HG02870 (cell line): Measurements from ENCODE around the gene COMMD1.
A peak's percentile ranks its signal among the peaks of the same experiment; 100 is the strongest.
"Not testable (repeated sequence)": the region's sequence is repeated elsewhere in the genome, so short reads cannot be mapped to it uniquely, and the experiment has no call there.

Source experiments
- ATAC-seq: cut with Tn5 transposase; IDR thresholded peaks from one replicate; pipeline ENCODE4 v1.9.1; 2021; ENCODE audit warnings: mild to moderate bottlenecking, moderate library complexity; ENCODE audit not compliant: unreplicated experiment

COMMD1 gene

DNA sequence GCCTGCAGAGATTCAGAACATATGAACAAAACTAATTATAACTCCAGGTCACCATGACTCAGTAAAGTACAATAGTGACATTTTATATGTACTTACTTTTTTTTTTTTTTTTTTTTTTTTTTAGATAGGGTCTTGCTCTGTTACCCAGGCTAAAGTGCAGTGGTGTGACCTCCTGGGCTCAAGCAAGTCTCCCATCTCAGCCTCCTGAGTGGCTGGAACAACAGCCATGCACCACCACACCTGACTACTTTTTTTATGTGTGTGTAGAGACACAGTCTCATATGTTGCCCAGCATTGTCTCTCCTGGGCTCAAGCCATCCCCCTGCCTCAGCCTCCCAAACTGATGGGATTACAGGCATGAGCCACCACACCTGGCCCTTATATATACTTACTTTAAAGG lies 159.8 kb downstream of the COMMD1 start:
- ATAC-seq: no peak

DNA sequence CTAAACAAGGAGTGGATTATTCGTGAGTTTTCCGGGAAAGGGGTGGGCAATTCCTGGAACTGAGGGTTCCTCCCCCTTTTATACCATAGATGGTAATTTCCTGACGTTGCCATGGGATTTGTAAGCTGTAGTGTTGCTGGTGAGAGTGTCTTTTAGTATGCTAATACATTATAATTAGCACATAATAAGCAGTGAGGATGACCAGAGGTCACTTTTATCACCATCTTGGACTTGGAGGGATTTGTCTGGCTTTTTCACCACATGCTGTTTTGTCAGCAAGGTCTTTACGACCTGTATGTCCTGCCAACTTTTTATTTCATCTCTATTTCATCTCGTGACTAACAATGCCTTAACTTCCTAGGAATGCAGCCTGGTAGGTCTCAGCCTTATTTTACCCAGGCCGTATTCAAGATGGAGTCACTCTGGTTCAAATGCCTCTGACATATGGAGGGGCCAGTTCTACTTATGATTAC lies 165.7 kb downstream of the COMMD1 start:
- ATAC-seq: no peak

DNA sequence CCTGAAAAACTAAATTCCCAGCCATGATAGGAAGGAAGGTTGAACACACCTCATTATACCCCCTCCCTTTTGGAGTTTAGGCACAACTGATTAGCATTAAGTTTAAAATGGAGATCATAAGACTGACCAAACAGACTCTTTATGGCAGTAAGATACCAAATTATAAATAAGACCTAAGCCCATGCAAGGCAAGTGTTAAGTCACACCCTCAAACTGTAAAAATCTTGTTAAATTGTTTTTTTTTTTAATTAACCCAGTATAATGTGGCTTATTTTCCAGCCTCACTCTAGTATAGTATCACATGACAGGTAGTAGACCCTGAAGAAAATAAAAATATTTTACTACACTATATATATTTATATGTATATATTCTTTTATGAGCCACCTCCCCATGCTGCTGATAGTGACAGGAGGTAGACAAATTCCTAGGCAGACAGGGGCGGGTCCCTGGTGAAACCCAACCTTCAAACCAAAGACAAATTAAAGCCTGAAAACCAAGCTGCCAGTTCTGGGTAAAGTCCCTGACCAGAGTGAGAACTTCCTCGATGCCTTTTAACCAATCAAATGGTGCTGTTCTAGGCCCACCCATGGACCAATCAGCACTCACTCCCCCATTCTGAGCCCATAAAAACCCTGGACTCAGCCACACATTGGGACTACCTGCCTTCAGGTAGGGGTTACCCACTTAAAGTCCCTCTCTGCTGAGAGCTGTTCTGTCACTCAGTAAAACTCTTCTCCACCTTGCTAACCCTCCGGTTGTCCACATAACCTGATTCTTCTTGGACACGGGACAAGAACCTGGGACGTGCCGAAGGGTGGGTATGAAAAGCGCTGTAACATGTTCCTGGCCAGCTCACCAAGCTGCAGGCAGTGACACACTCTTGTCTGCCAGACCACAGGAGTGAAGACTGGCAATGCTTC lies 166.5 kb downstream of the COMMD1 start:
- ATAC-seq: no peak

DNA sequence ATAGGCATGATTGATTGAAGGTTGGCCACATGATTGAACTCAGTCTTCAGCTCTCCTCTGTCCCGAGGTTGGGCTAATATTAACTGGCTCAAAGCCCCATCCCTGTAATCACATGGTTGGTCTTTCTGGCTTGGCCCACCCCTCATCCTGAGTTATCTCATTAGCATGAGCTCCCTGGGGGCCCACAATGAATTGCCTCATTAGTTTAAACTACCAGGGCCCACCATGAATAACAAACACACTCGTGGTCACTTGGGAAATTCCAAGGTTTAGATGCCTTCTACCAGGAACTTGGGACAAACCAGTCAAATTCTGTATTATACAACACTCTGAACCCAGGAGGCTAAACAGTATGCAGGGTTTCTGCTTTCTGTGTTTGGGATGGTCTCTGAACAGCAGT lies 168.8 kb downstream of the COMMD1 start:
- no peak for ATAC-seq

DNA sequence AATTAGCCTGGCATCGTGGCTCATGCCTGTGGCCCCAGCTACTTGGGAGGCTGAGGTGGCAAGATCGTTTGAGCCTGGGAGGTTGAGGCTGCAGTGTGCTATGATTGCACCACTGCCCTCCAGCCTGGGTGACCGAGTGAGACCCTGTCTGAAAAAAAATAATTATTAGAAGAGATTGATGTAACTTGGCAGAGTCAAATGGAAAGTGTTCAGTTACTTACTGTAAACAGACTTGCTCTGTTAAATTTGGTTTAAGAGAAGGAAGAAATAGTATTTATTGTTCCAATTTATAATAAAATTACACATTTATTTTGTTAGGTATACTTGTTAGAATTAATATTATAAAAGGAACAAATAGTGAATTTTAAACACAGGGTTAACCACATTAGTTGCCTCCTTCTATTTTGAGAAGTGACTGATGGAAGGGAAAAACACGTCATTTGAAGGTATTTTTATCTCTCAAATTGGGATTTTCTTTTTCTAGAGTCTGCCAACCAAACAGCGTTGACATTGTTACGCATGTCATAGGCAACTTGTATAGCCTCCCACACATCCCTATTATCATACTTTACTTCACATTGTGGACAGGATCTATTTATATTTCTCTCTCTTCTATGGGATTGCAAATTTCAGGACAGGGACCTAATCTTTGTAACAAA lies 171.6 kb downstream of the COMMD1 start:
- no peak for ATAC-seq

DNA sequence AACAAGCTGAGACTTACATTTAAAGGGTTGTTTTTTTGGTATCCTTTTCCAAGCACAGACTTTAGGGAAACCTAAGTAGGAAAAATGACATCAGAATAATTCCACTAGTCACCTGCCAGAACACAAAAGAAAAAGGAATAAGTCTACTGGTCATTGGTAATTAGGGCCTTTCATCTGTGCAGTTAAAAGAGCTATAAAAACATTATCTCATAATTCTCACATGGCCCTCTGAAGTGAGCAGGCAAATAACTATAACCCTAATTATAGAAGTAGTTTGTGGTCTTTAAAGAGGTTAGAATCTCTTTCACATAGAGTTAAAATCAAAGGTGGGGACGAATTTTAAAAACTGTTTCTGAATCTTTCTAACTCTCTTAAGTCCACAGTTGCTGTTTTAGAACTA lies 179.3 kb downstream of the COMMD1 start:
- ATAC-seq: no peak

DNA sequence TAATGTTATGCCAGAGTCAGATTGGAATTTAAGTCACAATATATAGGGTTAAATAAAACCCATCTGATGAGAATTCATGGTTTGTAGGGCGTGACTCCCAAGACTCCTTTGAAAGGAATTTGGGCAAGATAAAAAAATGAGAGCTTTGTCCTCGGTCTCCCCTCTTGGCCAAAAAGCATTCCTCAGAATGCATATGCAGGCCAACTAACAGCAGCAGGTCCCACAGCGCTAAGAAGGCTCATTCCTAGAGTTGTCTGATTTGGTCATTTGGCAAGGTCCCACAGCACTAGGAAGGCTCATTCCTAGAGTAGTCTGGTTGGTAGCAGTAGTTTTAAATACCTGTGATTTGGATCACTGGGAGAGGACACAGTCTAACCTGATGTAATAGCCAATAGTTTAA lies 184.2 kb downstream of the COMMD1 start:
- no peak for ATAC-seq

DNA sequence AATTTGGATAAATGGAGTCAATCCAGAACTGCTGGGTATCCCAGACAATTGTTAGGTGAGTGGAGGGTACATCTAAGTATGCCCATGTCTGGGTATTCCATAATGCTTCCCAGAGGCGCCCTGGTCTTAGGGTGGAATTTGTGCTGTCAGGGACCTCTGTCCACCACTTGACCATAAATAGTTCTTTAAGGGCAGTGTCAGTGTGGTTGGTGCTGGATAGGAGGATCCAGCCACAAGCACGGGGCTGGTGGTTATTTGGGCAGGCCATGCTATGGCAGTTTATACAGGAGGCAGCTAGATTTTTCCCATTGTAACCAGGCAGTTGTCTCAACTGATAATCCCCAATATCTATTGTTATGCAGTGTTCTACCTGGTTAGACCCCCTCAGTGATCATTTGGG lies 186.0 kb downstream of the COMMD1 start:
- no peak for ATAC-seq

DNA sequence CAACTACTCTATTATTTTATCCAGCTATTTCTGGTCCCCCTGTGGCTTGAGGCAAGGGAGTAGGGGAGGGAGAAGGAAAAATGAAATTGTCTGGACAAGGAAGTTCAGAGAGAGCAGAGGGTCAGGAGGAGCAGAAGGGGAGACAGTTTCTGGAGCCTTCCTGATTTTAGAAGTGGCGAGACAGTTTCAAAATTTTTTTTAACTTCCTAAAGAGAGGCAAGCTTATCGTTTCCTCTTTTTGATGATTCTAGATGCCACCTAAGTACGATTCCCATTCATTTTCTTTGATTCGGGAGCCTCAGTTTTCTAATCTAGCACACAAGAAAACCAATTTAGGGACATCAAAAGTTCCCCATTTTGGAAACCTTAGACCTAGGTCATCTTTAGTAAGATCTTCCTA lies 193.6 kb downstream of the COMMD1 start:
- ATAC-seq: no peak

DNA sequence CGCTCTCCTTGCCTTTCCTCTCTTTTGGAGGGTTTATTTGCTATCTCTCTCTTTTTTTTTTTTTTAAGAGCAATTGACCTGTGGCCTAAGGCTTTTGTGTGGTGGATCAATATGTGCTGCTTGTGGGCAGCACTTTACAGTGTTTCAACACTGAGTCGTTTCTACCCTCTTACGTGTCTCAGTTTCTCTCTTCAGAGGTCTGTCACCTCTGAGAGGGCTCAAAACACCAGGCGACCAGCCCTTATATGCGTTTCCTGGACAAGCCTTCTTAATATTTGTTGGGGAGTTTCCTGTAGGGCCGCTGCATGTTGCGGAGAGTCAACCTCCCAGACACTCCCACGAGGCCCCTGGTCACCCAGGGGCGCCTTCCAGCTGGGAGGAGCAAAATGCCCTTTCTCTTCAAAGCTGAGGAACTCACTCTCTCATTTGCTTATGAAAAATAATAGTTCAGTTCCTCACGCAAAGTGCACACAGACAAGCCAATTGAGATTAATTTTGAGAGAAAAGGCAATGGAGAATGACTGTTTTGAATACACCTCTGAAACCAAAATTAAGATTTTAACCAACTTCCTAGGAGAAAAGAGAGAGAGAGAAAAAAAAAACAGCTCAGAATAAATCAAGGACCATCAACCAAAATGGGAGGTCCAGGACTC lies 194.2 kb downstream of the COMMD1 start:
- ATAC-seq: peak; percentile 86

DNA sequence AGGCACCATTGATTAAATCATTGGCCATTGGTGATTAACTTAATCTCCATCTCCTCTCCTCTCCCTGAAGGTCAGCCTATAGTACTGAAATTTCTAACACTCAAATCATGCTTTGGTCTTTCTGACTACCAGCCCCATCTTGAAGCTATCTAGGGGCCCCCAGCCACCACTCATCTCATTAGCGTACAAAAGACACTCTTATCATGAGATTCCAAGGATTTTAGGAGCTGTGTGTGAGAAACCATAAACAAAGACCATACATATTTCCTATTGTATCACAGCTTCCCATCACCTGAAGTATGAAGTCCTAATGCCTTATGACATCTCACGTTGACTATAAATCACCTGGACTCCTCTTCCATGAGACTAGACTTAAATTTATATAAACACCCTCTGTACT lies 196.4 kb downstream of the COMMD1 start:
- no peak for ATAC-seq

DNA sequence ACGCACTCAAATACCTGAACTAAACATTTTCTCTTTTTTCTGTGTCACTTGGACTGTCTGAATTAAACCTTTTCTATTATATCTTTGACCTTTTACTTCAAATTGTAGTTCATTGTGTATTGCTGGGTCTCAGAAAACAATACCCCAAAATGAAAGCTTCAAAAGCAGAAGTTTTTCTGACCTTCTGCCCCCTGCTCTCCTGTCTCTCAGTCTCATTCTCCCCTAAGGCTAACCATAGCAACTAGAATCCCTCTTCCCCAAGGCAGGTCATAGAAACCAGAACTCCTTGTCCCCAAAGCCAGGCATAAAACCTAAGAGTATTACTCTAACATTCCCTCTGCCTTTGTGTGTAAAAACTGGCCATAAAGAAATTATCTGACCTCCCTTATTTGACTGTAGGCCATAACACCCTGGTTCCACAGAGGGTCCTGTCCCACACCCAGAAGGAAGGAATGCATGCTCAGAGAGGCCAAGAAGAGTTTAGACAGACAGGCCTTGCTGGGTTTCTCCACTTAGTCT lies 197.0 kb downstream of the COMMD1 start:
- no peak for ATAC-seq

DNA sequence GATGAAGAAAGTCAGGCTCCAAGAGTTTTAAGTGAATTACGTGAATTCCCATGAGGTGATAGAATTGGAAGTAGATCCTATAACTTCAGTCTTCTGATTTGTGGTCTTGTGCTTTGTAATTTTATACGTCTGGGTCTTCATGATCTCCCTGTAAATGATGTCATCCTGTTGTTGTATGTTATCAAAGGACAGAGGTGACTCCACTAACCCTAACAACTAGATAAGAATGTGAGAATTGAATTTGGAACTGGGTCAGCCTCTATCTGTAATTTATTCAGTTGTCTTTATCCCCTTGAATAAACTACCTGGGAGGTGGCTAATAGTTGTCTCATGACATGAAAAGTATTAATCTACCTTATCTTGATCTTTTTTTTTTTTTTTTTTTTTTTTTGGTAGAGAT lies 204.1 kb downstream of the COMMD1 start:
- no peak for ATAC-seq

DNA sequence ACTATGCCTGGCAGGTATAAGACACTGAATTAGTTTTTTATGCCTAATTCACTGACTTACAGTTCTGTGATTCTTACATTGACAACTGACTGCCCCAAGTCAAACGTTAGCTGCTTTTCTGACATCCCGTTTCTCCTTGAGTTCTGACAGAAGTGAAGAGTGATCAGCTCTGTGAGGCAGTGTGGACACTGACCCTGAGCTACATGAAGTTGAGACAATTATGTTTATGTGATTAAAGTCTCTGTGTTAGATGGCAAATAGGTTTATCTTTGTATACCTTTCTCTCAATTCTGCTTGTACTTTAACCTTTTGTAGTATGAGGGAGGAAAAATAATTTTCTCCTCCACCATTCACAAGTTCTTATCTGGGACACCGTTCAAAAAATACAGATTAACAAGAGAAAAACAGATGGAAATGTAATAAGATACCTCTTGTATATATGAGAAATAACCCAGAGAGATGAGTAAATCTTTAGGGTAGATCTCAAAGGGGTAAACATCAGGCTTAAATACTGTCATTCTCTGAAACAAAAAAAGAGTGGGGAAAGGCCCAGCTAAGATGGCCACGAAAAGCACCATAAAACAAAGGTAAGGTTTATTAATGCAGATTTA lies 205.0 kb downstream of the COMMD1 start:
- no peak for ATAC-seq

DNA sequence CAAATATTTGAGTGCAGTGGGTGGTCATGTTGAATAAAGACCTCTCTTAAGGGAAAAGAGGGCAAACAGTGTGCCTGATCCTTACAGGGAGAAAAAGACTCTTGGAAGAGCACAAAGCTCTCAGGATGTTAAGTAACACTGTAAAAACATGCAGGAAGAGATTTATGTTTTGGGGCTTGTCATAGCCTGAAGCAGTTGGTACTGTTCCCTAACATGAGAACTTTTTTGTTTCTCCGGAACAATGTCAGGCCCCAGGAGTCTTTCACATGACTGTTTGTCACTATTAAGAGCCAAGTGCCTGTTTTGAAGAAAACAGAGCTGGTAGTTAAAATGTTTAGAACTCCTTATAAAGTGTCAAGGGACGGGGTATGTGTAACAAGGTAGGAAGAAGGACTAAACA lies 206.7 kb downstream of the COMMD1 start:
- no peak for ATAC-seq

DNA sequence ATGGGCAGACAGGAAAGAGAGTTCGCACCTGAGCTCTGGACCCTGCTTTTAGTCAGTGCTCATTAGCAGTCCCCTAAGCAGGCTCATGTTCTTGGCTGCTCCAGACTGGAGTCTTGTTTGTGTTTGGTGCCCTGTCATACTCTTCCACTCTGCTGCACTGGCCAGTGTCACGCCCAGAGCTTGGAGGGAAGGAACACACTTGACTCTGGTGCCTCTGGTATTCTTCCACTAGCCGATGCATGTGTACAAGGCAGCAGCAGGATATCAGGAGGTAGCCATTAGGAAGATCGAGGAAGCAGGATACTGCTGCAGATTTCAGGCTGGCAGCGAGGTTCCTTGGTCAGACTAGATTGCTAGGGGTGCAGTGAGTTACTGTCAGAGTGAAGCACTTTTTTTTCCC lies 209.1 kb downstream of the COMMD1 start:
- no peak for ATAC-seq

DNA sequence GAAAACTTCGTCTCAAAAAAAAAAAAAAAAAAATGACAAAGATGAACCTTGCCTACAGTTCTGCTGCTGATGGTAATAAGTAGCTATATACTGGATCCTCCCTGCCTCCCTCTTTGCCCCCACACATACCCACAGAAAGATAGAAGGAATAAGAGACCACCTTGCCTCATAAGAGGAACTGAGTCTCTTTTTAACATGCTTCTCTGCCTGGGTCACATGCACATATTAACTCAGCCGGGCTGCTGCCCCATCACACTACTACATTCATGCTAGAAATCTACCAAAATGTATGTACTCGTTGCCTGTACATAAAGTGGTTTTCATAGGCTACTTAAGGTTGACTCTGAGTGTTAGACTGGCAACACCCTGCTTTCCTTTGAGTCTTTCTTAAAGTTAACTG lies 211.5 kb downstream of the COMMD1 start:
- ATAC-seq: no peak

DNA sequence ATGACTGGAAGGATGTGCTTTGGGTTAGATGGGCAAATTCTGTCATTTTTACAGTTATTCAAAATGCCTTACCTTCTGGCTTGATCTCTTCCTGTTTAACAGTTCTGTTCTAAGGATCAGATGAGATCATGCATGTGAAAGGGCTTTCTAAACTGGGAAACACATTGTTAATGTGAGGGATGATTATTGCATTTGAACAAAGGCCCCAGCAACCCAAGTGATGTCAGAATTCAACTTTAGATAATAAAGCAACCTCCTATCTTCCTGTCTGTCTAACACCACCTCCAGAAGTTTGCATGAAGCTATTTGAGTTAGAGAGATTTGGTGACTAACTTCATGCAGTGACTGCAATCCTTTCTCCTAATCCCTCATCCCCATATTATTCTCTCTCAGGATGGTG lies 212.7 kb downstream of the COMMD1 start:
- no peak for ATAC-seq

DNA sequence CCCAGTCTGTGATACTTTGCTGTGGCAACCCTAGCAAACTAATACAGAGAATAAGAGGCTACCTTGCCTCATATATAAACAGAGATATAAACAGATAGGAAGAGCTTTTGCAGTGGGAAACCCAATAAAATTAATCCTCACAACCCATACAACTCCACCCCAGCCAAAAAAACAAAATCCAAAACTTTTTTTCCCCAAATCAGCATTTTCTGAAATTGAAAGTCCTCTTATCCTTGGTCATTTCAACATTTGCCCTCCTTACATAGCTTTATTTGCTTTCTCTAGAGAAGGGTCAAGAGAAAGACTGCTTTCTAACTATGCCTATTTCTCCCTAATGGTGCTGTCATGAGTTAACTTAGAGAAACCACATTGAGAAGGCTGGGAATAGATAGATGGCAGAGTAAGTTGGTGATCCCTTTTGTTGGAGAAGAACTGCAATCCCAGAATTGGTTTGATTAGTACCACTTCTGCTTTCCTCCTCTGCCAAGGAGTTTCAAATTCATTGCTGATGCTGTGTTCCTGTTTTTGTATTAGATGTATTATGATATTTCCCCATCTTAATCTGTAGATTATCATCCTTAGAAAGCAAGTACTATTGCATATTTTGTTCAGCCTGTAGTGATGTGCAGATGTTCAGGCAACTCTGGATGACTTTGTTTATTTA lies 214.0 kb downstream of the COMMD1 start:
- ATAC-seq: no peak

DNA sequence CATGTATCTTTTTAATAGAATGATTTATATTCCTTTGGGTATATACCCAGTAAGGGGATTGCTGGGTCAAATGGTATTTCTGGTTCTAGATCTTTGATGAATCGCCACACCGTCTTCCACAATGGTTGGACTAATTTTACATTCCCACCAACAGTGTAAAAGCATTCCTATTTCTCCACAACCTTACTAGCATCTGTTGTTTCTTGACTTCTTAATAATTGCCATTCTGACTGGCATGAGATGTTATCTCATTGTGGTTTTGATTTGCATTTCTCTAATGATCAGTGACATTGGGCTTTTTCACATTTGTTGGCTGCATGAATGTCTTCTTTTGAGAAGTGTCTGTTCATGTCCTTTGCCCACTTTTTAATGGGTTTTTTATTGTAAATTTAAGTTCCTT lies 220.8 kb downstream of the COMMD1 start:
- ATAC-seq: not testable (repeated sequence)
